ENCODE measurements around the gene PACRG.

DNA sequence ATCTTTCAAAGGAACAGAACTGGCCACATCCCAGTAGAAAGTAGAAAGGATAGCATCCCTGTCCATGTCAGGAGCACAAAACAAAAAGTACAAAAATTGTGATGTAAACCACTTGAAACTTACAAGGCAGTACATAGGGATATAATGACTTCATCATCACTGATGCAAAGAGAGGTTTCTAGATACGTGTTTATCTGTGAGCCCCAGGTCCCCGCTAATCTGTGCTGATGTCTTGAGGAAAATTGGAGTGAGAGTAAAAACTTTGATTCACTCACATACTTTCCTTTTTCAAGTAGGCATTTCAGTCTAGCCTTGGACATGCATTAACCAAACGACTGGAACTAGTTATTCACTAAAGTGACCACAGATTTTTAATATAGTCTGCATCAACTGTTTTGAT is 470.1 kb downstream of the PACRG start:
- TF ChIP-seq ZNF274 (IDR thresholded peaks at IDR 0.05; ENCODE audit: low read depth, low read length): no peak
- no peak for TF ChIP-seq YY1 (IDR thresholded peaks at IDR 0.05; ENCODE audit: insufficient read depth, insufficient read length)

Data from NT2/D1 (cell line).